ENCODE measurements around the gene ACTR8. TPM values are rescaled to one million over a fixed set of nuclear protein-coding genes. Genes with fewer than 3 reads are reported as not detected.
A peak's percentile ranks its signal among the peaks of the same experiment; 100 is the strongest.

Gene ACTR8
- total RNA-seq, 1 donor from 2014 or later = 16.8 TPM

GRCh38 chr3:53880396-53881345 is 1.3 kb downstream of the ACTR8 start:
- Histone ChIP-seq H3K4me3 (ENCODE audit: low read depth, low read length) (peak overlapping the region; percentile 96), H3K36me3 (ENCODE audit: control insufficient read depth, insufficient read depth, low read length) (peaks cover 11% of the 10 kb centered on the region), H3K27me3 (ENCODE audit: control insufficient read depth, insufficient read depth, low read length) (no peaks in the 10 kb centered on the region)
- DNase-seq (ENCODE audit: low read depth) (no peak), FAIRE-seq (no peak)
- TF ChIP-seq CTCF (IDR thresholded peaks at IDR 0.05; ENCODE audit: insufficient read depth, low read length, severe bottlenecking) = no peak

GRCh38 chr3:53865732-53866499 is 16.0 kb downstream of the ACTR8 start:
- Histone ChIP-seq H3K36me3 (ENCODE audit: control insufficient read depth, insufficient read depth, low read length) (peaks cover 16% of the 10 kb centered on the region), H3K27me3 (ENCODE audit: control insufficient read depth, insufficient read depth, low read length) (no peaks in the 10 kb centered on the region), H3K4me3 (ENCODE audit: low read depth, low read length) (no peak overlapping the region)
- TF ChIP-seq CTCF (IDR thresholded peaks at IDR 0.05; ENCODE audit: insufficient read depth, low read length, severe bottlenecking) = no peak
- no peak for DNase-seq (ENCODE audit: low read depth)
- FAIRE-seq = no peak

GRCh38 chr3:53863145-53863544 is 18.8 kb downstream of the ACTR8 start:
- TF ChIP-seq CTCF (IDR thresholded peaks at IDR 0.05; ENCODE audit: insufficient read depth, low read length, severe bottlenecking) = no peak
- DNase-seq (ENCODE audit: low read depth) = no peak
- no peak for FAIRE-seq
- Histone ChIP-seq H3K36me3 (ENCODE audit: control insufficient read depth, insufficient read depth, low read length) (peaks cover 6% of the 10 kb centered on the region), H3K27me3 (ENCODE audit: control insufficient read depth, insufficient read depth, low read length) (no peaks in the 10 kb centered on the region), H3K4me3 (ENCODE audit: low read depth, low read length) (no peak overlapping the region)

- FAIRE-seq = peak; percentile 40
- Histone ChIP-seq H3K27me3 (ENCODE audit: control insufficient read depth, insufficient read depth, low read length) (no peaks in the 10 kb centered on the region), H3K4me3 (ENCODE audit: low read depth, low read length) (no peak overlapping the region), H3K36me3 (ENCODE audit: control insufficient read depth, insufficient read depth, low read length) (peaks cover 3% of the 10 kb centered on the region)
- DNase-seq (ENCODE audit: low read depth) = no peak
- TF ChIP-seq CTCF (IDR thresholded peaks at IDR 0.05; ENCODE audit: insufficient read depth, low read length, severe bottlenecking) = no peak
Measured at GRCh38 chr3:53862241-53862640, 19.7 kb downstream of the ACTR8 start.

GRCh38 chr3:53860196-53860595 is 21.8 kb downstream of the ACTR8 start:
- no peak overlapping the region for H3K4me3 ChIP-seq (ENCODE audit: low read depth, low read length)
- H3K36me3 ChIP-seq (ENCODE audit: control insufficient read depth, insufficient read depth, low read length) = peaks cover 3% of the 10 kb centered on the region
- DNase-seq (ENCODE audit: low read depth) (no peak), FAIRE-seq (no peak)
- no peaks in the 10 kb centered on the region for H3K27me3 ChIP-seq (ENCODE audit: control insufficient read depth, insufficient read depth, low read length)
- no peak for TF ChIP-seq CTCF (IDR thresholded peaks at IDR 0.05; ENCODE audit: insufficient read depth, low read length, severe bottlenecking)

All from bronchial epithelial cell (primary cell).